HG03196 (cell line): ENCODE data around the gene KICS2.

Experiments used
- ATAC-seq: cut with Tn5 transposase; IDR thresholded peaks from one replicate; pipeline ENCODE4 v1.9.1; 2021; ENCODE audit not compliant: unreplicated experiment

The KICS2 gene

DNA sequence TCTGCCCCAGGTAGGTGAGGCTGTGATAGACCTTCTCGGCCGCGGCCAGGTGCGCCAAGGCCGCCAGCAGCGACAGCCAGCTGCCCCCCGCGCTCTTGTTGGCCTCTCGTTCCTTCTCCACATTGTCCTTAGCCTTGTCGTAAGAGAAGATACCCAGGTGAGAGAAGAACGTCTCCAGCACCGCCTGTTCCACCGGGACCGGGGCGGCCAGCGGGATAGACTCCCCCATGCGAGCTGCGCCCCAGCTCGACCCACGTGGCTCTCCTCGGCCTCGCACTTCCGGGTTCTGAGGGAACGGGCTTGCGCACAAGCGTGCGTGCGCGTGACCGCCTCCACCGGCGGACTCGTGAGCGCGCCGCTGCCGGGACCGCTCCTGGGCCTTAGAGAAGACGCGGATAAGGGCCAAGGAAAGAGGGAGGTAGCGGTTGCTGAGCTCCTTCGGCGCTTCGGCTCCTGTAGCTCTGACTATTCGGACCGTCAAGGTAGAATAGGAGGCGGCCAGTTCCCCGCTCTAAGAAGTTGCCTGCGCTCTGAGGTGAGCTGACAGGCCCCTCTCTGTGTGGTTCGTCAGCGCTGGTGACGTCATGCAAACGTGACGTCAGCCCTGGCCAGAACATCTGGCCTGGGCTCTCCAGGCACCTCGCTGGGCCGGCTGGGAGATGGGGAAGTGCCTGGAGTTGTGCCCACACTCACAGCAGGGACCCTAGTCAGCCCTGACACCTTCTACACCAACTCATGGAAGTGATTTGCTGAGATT lies at the start of gene KICS2:
Gene KICS2, minus strand, starts transcription at position 288 of the 757 bp plus-strand sequence. Its CDS starts 59 bp downstream, at position 229.
- peak; percentile 97 for ATAC-seq

DNA sequence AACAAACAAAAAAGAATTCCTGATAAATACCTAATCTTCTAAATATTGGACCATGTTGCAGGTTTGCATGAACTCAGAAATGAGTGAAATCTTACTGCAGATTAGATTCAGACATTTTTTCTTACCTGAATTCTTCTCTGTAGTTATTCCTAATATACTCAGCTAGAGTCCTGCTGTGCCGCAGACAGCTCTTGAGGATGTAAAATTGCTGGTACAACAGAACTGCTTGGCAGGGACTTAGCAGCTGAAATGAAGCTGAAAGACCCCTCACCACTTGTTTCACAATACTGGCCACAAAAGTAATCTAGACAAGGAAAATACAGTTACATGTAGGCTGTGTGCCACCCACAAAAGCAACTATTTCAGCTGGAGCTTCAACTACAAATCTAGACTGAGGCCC lies 48.3 kb upstream of the KICS2 start:
- no peak for ATAC-seq

DNA sequence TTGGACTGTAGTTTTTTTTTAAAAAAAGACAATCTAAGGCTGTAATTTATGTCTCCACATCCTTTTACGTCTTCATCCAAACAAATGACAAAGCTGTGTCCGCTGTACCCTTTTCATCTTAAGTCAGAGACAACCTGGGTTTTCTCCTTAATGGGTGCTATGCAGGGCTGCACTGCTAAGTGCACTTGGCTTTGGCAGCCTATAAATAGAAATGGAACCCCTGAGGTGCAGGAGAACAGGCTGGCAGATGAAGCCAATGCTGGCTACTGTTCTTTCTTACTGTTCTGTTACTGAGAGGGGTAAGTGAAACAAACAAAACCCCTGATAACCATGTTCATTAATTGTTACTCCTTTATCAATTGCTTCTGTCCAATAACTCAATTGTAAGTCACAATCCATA lies 47.1 kb upstream of the KICS2 start:
- ATAC-seq: no peak

DNA sequence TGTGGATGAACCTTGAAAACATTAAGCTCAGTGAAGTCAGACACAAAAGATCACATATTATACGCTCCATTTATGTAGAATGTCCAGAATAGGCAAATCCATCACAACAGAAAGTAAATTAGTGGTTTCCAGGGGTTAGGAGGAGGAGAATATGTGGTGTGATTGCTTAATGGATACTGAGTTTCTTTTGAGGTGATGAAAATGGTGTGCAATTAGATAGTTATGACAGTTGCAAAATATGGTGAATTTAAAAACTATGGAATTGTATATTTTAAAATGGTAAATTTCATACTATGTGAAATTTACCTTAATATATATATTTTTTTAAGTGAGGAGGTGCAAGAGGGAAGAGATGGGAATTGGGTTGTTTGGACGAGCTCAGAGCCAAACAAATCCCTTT lies 46.3 kb upstream of the KICS2 start:
- no peak for ATAC-seq

DNA sequence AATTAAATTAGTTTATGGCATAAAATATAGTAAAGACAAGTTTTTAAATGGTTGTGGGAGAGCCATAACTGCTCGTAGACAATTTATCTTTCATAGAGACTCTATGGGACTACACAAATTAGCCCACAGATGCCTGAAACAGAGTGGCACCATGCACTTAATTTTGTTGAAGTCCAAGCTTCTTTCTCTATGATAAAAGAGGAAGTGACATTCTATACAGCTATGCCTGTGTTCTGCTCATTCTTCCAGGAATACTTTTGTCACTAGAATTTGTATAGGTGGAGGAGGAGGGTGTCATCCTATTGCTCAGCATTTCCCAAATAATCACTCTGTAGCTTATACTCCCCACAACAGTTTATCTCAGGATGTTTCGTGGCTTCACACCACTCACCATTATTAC lies 43.7 kb upstream of the KICS2 start:
- no peak for ATAC-seq

DNA sequence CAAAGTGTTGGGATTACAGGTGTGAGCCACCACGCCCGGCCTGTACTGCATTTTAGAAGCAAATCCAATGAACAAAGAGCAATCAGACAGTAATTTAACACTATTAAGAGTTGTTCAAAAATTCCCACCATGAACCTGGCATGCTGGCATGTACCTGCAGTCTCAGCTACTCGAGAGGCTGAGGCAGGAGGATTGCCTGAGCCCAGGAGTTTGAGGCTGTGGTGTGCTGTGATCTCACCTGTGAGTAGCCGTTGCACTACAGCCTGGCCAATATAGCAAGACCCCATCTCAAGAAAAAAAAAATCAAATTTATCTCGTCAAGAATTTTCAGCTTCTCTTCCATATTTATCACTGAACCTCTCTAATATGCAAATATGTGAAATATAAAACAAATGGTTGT lies 39.7 kb upstream of the KICS2 start:
- ATAC-seq: no peak

DNA sequence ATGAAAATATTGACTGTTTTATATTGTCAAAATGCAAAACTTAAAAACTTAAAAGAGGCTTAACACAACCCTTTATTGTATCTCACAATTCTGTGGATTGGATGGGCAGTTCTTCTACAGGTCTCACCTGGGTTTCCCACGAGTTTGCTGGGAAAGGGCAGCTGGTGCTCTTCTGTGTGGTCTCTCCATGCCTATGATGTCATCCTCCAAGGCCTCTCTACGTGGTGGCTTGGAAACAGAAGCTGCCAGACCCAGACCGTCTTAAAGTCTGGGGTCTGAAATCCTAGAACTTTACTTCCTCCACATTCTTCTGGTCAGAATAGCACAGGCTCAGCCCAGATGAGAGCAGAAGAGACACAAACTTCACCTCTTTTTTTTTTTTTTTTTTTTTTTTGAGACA lies 36.5 kb upstream of the KICS2 start:
- ATAC-seq: no peak

DNA sequence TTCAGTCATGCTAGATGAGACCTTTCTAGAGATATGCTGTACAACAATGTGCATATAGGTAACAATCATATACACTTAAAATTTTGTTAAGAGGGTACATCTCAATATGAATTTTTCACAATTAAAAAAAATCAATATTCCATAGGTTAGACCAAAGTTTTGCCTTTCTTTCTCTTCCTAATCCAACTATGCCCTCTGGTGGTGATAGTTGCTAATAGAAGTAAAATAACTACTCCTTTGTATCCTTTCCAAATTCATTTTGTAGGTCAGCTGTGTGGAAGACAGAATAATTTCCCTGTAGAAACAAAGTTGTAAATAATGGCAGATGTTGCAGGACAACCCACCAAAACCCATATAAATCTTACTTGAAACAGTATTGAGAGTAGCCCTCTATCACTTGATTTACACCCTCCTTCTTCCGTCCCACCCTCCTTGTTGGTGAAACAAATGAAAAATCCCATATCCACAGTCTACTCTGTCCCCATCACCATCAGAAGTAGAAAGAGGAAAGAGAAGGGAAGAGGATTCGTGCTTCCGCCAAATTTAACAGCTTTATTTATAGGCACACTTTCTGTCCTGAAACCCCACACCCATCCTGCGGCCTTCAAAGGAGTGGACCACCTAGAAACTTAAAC lies 34.2 kb upstream of the KICS2 start:
- ATAC-seq: no peak

DNA sequence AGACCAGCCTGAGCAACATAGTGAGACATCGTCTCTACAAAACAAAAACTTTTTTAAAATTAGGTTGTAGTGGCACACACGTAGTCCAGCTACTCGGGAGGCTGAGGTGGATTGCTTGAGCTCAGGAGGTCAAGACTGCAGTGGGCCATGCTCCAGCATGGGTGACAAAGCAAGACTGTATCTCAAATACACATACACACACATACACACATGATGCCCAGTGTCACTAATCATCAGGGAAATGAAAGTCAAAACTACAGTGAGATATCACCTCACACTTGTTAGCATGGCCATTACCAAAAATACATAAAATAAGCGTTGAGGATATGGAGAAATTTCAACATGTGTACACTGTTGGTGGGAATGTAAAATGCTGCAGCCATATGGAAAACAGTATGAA lies 33.2 kb upstream of the KICS2 start:
- no peak for ATAC-seq

DNA sequence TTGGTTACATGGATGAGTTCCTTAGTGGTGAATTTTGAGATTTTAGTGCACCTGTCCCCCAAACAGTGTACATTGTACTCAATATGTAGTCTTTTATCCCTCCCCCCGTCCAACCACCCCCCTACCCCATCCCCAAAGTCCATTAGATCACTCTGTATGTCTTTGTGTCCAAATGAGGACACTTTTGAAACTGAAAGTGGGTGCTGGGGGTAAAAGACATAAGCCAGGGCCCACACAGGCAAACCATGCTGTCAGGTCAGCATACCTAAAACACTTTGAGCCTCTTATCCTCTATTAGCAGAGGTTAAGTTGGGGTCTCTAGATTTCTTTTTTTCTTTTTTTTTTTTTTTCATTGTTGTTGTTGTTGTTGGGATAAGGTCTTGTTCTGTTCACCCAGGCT lies 31.3 kb upstream of the KICS2 start:
- no peak for ATAC-seq

DNA sequence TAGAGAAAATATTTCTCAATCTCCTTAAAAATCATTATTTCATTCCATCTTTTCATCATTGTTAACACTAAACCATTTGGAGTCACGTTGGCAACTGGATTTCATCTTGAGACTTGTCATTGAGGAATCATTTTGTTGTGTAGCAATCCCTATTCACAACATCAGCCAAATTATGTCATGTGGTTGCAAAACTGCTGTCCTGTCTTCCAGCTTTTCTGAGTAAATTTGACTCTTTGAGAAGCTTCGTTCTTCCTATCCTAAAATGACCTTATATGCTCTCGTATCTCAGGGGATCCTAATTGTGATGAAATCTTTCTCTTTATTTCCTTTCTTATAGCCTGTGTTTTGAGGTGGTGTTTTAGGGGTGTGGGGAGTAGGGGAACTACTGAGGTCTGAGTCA lies 30.6 kb upstream of the KICS2 start:
- ATAC-seq: no peak

DNA sequence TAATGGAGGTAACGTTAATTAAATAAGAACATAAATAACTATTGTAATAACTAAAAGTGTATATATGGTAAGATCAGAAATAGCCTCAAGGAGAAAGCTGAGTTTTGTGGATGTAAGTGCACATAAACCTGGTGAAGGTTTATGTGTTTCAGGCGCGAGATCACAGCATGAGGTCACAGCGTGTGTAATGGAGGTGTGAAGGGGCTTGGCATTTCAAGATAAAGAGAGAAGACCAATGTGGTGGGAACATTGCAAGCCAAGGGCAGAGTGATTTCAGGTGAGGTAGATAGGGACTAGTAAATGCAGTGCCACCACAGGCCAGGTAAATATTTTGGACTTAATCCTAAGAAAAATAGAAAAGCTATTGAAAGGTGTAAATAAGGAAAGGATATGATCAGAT lies 21.7 kb upstream of the KICS2 start:
- no peak for ATAC-seq

DNA sequence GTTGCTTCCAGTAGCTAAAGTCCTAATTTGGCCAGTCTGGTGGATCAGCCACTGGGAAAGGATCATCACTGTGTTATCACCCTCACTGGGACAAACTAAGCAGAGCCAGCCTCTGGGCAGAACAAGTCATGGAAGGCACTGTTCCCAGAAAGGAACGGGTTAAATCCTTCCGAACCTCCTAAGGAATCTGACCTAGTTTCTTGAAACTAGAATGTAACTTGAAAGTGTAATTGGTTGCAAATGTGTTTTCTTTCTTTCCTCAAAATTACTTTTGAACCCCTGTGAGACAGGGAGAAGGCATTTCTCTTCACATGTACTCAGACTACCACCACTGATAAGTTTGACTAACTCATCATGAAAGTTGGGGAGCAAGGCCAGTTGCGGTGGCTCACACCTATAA lies 18.7 kb upstream of the KICS2 start:
- no peak for ATAC-seq

DNA sequence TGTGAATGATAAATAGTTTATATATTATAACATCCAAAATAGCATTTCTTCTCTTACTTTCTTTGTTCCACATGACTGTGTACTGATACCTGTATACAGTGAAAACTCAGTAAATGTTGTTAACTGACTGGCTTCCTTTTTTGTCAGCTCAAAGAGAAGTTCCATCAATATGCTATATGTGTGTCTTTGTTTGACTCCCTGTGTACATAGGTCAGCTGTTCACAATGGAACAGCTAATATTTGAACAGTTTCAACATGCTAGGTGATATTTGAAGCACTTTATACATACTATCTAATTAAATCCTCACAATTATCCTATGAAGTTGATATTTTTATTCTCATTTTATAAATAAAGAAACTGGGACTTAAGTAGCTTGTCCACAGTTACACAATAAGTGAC lies 15.3 kb upstream of the KICS2 start:
- ATAC-seq: no peak

DNA sequence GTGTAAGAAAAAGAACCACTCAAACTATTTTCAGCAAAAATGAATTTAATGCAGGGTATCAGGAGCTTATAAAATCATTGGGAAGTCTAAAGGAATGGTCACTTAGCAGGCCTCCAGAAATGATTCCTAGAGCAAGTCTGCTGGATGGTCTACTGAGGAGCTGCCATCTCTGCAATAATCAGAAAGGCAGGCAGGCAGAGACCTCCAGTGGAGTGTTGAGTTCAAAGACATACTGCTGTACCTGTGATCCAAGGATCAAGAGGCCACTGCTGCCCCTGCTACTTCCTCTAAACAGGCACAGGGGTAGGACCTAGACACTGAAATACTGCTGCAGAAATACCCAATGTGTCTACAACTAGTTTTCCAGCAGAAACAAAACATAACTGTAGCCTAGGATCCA lies 14.5 kb upstream of the KICS2 start:
- ATAC-seq: no peak

DNA sequence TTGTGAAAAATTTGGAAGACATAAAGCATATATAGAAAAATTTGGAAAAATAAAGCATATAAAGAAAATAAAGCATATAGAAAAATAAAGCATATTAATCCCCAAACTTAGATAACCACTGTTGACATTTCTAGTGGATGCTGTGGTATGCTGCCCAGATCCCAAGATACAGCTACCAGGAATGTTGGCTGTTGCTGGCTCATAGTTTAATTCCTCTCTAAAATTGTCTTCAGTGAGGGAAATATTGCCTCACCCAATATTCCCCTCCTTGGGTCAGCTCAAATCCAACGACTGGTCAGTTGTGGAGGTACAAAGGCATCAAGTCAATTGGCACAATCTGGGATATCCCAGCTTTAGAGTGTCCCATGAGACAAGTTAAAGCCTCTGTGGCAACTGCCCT lies 10.1 kb upstream of the KICS2 start:
- no peak for ATAC-seq

DNA sequence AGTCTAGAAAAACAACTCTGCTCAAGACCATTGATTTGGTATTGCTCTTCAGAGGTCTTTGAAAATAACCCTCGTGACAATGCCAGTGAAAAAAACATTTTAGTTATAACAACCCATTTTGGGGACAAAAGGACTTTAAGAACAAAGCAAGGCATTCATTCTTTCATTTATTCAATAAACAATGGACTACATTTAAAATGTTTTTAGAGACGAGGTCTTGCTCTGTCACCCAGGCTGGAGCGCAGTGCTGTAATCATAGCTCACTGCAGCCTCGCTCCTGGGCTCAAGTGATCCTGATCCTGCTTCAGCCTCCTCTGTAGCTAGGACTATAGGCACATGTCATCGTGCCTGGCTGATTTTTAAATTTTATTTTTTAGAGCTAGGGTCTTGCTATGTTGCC lies 7.7 kb upstream of the KICS2 start:
- no peak for ATAC-seq

DNA sequence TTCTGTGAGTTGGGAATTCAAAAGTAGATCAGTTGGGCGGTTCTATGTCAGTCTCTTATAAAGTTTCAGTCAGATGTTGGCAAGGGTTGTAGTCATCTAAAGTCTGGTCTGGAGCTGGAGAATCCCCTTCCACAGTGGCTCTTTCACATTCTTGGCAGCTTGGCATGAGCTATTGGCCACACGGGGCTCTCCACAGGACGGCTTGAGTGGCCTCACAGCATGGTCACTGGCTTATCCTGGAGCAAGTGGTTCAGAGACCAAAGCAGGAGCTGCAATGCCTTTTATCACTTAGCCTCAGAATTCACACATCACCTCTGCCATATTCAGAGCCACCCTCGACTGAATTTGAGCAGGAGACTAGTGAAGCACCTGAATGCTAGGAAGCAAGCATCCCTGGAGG lies 7.1 kb upstream of the KICS2 start:
- ATAC-seq: no peak

DNA sequence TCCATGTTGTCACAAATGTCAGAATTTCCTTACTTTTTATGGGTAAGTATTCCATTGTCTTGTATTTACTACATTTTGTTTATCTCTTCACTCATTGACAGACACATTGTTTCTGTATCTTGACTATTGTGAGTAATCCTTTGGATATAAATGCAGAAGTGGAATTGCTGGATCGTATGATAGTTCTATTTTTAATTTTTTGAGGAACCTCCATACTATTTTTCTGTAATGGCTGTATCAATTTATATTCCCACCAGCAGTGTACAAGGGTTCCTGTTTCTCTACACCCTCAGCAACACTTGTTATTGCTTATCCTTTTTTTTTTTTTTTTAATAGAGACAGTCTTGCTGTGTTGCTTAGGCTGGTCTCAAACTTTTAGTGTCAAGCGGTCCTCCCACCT lies 3.5 kb upstream of the KICS2 start:
- ATAC-seq: no peak

DNA sequence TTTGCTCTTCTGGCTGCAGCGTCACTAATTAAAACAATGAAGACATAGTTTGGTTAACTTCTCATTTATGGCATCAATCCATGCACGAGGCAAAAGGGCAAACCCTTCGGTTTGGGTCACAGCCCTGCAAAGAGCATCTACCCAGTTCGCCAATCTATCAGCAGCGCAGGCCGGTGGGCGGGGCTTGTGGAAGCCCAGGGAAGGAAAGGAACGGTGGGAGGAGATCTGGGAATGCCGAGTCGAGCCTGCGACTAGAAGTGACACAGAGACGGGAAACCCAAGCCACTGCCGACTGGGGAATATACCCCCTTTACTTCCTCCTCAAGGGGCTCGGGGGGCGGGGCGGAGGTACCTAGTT lies 466 bp downstream of the KICS2 start:
- peak; percentile 31 for ATAC-seq

DNA sequence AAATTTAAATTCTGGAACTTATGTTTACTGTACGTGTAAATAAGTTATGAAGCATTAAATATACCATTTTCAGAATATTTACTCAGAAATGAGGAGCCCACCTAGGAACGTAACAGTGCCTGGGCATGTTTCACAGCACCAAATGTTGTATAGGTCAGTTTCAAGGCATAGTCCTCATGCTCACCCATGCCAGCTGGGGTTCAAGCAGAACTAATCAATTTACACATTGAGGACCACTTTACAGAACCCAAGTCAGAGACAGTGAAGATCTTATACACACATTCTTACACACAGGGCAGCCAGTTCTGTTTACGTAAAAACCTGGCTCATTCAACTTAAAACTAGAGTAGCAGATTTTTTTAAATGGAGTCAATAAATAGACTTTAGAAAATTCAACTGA lies 2.0 kb downstream of the KICS2 start:
- no peak for ATAC-seq

DNA sequence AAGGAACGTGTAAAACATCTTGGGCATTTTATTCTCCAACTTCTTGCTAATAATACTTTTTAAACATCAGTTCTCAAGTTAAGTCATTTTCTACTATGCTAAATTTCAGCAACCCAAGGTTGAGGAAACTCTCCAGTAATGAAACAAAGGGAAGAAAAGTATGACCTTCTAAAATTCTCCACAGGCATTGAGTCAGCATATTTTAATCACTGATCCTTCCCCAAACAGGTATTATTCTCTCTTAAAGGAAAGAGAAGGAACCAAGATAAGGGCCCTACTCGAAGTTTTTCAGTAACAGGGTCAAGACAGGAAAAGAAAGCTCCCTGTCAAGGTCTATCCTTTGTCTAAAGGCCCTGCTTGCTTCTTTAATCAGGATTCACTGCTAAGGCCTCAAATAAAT lies 3.0 kb downstream of the KICS2 start:
- no peak for ATAC-seq

DNA sequence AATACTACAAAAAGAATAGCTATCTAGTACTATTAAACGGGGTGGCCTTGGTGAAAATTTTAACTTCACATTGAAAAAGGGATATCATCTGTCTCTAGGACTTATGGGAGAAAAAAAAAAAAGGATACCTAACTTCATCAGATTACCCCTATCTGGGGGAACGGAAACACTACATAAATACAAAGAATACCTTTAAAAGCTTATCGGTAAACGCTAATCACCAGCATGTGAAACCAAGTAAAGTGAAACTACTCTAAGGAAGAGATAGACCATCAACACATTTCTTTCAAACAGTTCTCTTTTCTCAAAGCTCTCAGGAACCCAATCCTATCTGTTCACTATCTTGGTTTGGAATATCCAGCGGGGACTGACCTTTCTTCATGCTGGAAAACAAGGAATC lies 3.5 kb downstream of the KICS2 start:
- ATAC-seq: no peak
